ENCODE data around the gene PARVB.

PARVB gene

GRCh38 chr22:44213489-44214043, 189.5 kb downstream of the PARVB start (continued):
- TF ChIP-seq, protein P1, sequence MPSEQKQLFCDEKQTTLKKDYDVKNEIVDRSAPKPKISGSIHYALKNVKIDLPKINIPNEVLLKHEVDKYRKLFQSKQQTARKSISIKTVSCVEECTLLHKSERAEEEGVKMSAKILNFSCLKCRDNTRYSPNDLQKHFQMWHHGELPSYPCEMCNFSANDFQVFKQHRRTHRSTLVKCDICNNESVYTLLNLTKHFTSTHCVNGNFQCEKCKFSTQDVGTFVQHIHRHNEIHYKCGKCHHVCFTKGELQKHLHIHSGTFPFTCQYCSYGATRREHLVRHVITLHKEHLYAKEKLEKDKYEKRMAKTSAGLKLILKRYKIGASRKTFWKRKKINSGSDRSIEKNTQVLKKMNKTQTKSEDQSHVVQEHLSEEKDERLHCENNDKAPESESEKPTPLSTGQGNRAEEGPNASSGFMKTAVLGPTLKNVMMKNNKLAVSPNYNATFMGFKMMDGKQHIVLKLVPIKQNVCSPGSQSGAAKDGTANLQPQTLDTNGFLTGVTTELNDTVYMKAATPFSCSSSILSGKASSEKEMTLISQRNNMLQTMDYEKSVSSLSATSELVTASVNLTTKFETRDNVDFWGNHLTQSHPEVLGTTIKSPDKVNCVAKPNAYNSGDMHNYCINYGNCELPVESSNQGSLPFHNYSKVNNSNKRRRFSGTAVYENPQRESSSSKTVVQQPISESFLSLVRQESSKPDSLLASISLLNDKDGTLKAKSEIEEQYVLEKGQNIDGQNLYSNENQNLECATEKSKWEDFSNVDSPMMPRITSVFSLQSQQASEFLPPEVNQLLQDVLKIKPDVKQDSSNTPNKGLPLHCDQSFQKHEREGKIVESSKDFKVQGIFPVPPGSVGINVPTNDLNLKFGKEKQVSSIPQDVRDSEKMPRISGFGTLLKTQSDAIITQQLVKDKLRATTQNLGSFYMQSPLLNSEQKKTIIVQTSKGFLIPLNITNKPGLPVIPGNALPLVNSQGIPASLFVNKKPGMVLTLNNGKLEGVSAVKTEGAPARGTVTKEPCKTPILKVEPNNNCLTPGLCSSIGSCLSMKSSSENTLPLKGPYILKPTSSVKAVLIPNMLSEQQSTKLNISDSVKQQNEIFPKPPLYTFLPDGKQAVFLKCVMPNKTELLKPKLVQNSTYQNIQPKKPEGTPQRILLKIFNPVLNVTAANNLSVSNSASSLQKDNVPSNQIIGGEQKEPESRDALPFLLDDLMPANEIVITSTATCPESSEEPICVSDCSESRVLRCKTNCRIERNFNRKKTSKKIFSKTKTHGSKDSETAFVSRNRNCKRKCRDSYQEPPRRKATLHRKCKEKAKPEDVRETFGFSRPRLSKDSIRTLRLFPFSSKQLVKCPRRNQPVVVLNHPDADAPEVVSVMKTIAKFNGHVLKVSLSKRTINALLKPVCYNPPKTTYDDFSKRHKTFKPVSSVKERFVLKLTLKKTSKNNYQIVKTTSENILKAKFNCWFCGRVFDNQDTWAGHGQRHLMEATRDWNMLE (tag by site-specific recombination; conservative IDR thresholded peaks at IDR 0.05; ENCODE audit: low read depth), result no peak
- 0 out of 2 replicates have a peak, but pooled peaks have one; percentile 12 for TF ChIP-seq RBAK (tag by site-specific recombination; IDR thresholded peaks at IDR 0.05)
- TF ChIP-seq SALL2 (tag by site-specific recombination; IDR thresholded peaks at IDR 0.05; ENCODE audit: borderline replicate concordance), result peak; percentile 94
- no peak for TF ChIP-seq ZNF391 (tag by site-specific recombination; IDR thresholded peaks at IDR 0.05; ENCODE audit: borderline replicate concordance, low read depth)
- TF ChIP-seq ZBTB26 (tag by site-specific recombination; optimal IDR thresholded peaks at IDR 0.05), result no peak
- TF ChIP-seq ZNF747 (tag by site-specific recombination; IDR thresholded peaks at IDR 0.05), result peak; percentile 94
- no peak for TF ChIP-seq GLI2 (tag by site-specific recombination; IDR thresholded peaks at IDR 0.05; ENCODE audit: borderline replicate concordance, low read depth)
- TF ChIP-seq ZNF394 (tag by site-specific recombination; IDR thresholded peaks at IDR 0.05; ENCODE audit: borderline replicate concordance), result no peak
- TF ChIP-seq, protein P2, sequence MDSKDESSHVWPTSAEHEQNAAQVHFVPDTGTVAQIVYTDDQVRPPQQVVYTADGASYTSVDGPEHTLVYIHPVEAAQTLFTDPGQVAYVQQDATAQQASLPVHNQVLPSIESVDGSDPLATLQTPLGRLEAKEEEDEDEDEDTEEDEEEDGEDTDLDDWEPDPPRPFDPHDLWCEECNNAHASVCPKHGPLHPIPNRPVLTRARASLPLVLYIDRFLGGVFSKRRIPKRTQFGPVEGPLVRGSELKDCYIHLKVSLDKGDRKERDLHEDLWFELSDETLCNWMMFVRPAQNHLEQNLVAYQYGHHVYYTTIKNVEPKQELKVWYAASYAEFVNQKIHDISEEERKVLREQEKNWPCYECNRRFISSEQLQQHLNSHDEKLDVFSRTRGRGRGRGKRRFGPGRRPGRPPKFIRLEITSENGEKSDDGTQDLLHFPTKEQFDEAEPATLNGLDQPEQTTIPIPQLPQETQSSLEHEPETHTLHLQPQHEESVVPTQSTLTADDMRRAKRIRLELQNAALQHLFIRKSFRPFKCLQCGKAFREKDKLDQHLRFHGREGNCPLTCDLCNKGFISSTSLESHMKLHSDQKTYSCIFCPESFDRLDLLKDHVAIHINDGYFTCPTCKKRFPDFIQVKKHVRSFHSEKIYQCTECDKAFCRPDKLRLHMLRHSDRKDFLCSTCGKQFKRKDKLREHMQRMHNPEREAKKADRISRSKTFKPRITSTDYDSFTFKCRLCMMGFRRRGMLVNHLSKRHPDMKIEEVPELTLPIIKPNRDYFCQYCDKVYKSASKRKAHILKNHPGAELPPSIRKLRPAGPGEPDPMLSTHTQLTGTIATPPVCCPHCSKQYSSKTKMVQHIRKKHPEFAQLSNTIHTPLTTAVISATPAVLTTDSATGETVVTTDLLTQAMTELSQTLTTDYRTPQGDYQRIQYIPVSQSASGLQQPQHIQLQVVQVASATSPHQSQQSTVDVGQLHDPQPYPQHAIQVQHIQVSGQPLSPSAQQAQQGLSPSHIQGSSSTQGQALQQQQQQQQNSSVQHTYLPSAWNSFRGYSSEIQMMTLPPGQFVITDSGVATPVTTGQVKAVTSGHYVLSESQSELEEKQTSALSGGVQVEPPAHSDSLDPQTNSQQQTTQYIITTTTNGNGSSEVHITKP (tag by site-specific recombination; IDR thresholded peaks at IDR 0.05), result no peak
- TF ChIP-seq ZNF324 (tag by site-specific recombination; IDR thresholded peaks at IDR 0.05), result no peak
- no peak for TF ChIP-seq ZNF140 (tag by site-specific recombination; IDR thresholded peaks at IDR 0.05)
- TF ChIP-seq, protein P3, sequence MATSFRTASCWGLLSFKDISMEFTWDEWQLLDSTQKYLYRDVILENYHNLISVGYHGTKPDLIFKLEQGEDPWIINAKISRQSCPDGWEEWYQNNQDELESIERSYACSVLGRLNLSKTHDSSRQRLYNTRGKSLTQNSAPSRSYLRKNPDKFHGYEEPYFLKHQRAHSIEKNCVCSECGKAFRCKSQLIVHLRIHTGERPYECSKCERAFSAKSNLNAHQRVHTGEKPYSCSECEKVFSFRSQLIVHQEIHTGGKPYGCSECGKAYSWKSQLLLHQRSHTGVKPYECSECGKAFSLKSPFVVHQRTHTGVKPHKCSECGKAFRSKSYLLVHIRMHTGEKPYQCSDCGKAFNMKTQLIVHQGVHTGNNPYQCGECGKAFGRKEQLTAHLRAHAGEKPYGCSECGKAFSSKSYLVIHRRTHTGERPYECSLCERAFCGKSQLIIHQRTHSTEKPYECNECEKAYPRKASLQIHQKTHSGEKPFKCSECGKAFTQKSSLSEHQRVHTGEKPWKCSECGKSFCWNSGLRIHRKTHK (tag by site-specific recombination; IDR thresholded peaks at IDR 0.05), result peak; percentile 6; the same call in 1 of the 2 replicates
- TF ChIP-seq ZEB2 (tag by site-specific recombination; IDR thresholded peaks at IDR 0.05), result no peak
- TF ChIP-seq ZNF776 (tag by site-specific recombination; IDR thresholded peaks at IDR 0.05; ENCODE audit: borderline replicate concordance), result no peak; the same call in 1 of the 2 replicates
- TF ChIP-seq ZNF654 (tag by site-specific recombination; IDR thresholded peaks at IDR 0.05; ENCODE audit: low read depth), result no peak
- TF ChIP-seq ZNF560 (tag by site-specific recombination; IDR thresholded peaks at IDR 0.05; ENCODE audit: borderline replicate concordance), result no peak
- TF ChIP-seq ZBTB20 (tag by site-specific recombination; IDR thresholded peaks at IDR 0.05), result peak; percentile 26; the same call in 1 of the 2 replicates
- TF ChIP-seq HIC1 (tag by site-specific recombination; IDR thresholded peaks at IDR 0.05), result no peak
- peak; percentile 98 for TF ChIP-seq ZNF148 (tag by site-specific recombination; IDR thresholded peaks at IDR 0.05; ENCODE audit: borderline replicate concordance)
- TF ChIP-seq ZNF626 (tag by site-specific recombination; IDR thresholded peaks at IDR 0.05), result no peak
- TF ChIP-seq ZNF658 (tag by site-specific recombination; IDR thresholded peaks at IDR 0.05), result peak; percentile 89; the same call in 1 of the 2 replicates
- no peak for TF ChIP-seq ZNF404 (tag by site-specific recombination; IDR thresholded peaks at IDR 0.05)
- TF ChIP-seq YY2 (tag by site-specific recombination; IDR thresholded peaks at IDR 0.05), result peak; percentile 59

Data from HEK293 (cell line).